Bronchial epithelial cell (primary cell): Measurements from ENCODE around the gene PPP1R14C. TPM values are rescaled to one million over a fixed set of nuclear protein-coding genes. Genes with fewer than 3 reads are reported as not detected.

ENCODE experiments used
- DNase-seq: peaks from one replicate; pipeline ENCODE4 v3.0.0-alpha.2; 2010; ENCODE audit warnings: low read depth
- FAIRE-seq: peaks from 2 replicates; lab custom pipeline; 2011; peaks lifted over from hg19 to GRCh38; lab: Jason Lieb, UNC
- H3K27me3 ChIP-seq: 2 replicates; pipeline ENCODE4 v1.5.1; 2011; ENCODE audit warnings: low read length; ENCODE audit not compliant: control insufficient read depth, insufficient read depth
- H3K36me3 ChIP-seq: 2 replicates; pipeline ENCODE4 v1.5.1; 2011; ENCODE audit warnings: low read length; ENCODE audit not compliant: control insufficient read depth, insufficient read depth
- H3K4me3 ChIP-seq: 2 replicates; pipeline ENCODE4 v1.5.1; 2011; ENCODE audit warnings: mild to moderate bottlenecking, low read depth, low read length, control low read depth
- total RNA-seq: library from RNA; depleted of rRNA; stranded (reverse); fragments of >200 nt; gene quantifications from 2 replicates; pipeline ENCODE4 v1.2.1, GENCODE V29; 2014
- TF ChIP-seq, protein P1 (sequence below): IDR thresholded peaks from 2 replicates; pipeline ENCODE4 v1.5.1; 2011; ENCODE audit warnings: mild to moderate bottlenecking, moderate library complexity, low read length, control low read depth, inconsistent platforms; ENCODE audit not compliant: insufficient read depth, severe bottlenecking

Gene PPP1R14C
- total RNA-seq, 1 donor from 2014 or later = 72.1 TPM

DNA sequence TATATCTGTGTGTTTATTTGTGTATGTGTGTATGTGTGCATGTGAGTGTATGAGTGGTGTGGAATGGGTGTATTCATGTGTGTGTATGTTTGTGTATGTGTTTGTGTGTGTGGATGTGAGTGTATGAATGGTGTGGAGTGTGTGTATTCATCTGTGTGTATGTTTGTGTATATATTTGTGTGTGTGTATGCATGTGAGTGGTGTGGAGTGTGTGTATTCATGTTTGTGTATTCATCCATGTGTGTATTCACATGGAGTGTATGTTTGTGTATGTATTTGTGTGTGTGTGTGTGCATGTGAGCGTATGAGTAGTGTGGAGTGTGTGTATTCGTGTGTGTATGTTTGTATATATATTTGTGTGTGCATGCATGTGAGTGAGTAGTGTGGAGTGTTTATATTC is 66.6 kb downstream of the PPP1R14C start:
- no peaks in the 10 kb centered on the region for H3K27me3 ChIP-seq
- peaks cover 10% of the 10 kb centered on the region for H3K36me3 ChIP-seq
- DNase-seq (no peak), FAIRE-seq (peak; percentile 55)
- TF ChIP-seq, protein P1, sequence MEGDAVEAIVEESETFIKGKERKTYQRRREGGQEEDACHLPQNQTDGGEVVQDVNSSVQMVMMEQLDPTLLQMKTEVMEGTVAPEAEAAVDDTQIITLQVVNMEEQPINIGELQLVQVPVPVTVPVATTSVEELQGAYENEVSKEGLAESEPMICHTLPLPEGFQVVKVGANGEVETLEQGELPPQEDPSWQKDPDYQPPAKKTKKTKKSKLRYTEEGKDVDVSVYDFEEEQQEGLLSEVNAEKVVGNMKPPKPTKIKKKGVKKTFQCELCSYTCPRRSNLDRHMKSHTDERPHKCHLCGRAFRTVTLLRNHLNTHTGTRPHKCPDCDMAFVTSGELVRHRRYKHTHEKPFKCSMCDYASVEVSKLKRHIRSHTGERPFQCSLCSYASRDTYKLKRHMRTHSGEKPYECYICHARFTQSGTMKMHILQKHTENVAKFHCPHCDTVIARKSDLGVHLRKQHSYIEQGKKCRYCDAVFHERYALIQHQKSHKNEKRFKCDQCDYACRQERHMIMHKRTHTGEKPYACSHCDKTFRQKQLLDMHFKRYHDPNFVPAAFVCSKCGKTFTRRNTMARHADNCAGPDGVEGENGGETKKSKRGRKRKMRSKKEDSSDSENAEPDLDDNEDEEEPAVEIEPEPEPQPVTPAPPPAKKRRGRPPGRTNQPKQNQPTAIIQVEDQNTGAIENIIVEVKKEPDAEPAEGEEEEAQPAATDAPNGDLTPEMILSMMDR = no peak
- no peak overlapping the region for H3K4me3 ChIP-seq

DNA sequence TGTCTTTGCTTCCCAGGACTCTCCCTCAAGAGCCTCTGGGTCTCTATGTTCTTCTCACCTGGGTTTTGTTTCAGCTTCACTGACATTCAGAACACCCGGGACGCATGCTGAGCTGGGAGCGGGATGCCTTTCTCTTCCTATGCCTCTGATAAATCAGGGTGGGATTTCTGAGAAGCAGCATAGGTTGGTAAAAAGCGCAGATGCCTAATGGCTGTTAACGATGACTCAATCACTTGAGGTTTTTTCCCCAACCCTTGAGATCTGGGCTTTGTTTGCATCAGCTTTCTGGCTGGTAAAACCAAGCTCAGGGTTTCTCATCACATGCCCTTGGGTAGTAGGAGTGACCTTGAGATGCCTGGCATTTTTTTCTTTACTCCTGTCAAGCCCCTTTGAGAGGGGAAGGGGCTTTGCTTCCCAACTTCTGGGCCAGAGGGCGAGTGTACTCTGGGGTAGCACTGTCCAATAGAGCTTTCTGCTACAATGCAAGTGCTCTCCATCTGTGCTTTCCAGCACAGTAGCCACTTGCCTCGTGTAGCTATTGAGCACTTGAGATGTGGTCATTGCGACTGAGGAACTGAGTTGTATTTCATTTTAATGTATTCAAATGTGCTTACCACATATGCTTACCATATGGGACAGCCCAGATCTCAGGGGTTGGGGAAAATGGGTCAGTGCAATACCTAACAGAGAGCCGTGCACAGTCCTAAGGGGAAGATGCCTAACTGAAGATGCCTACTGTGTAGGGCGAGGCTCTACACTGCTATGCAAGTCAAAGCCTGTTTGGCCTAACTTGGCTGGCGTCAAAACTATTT is 69.1 kb downstream of the PPP1R14C start:
- no peak for FAIRE-seq
- Histone ChIP-seq H3K27me3 (no peaks in the 10 kb centered on the region), H3K36me3 (peaks cover 7% of the 10 kb centered on the region), H3K4me3 (no peak overlapping the region)
- TF ChIP-seq, protein P1 = no peak
- peak; percentile 79 for DNase-seq

DNA sequence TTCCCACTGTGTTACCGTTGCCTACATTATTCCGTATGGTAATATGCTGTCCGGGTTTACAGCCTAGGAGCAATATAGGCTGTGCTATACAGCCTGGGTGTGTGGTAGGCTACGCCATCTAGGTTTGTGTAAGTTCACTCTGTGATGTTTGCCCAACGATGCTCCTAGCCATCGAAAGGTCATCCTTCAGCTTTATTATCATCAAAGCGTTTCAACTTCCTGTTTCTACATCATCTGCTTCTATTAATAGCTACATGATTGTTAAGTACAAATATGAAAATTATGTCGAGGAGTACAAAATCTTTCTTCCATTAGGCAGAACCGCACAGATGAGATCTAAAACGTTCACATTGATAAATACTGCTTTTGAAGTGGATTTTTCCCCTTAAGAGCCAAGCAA is 69.9 kb downstream of the PPP1R14C start:
- TF ChIP-seq, protein P1 = no peak
- H3K36me3 ChIP-seq = peaks cover 5% of the 10 kb centered on the region
- DNase-seq (no peak), FAIRE-seq (no peak)
- H3K4me3 ChIP-seq = no peak overlapping the region
- no peaks in the 10 kb centered on the region for H3K27me3 ChIP-seq

DNA sequence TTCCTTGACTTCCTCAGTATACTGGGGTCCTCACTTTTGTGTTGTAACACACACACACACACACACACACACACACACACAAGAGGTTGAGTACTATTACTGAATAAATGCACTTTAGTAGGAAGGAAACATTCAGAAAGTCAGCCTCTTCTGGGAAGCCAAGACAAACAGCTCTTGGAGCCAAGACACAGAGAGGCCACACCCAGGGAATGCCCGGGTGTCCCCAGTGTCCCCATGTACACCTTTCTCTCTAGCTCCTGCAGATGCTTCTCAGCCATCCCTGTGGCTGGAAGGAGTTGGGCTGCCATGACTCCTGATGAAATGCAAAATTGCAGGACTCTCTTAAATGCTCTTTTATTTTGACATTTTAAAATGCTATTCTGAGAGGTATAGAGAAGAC is 70.5 kb downstream of the PPP1R14C start:
- Histone ChIP-seq H3K27me3 (no peaks in the 10 kb centered on the region), H3K36me3 (peaks cover 5% of the 10 kb centered on the region), H3K4me3 (no peak overlapping the region)
- TF ChIP-seq, protein P1 = no peak
- FAIRE-seq (no peak), DNase-seq (no peak)

GRCh38 chr6:150214310-150214709 is 71.5 kb downstream of the PPP1R14C start:
- DNase-seq = no peak
- TF ChIP-seq, protein P1 = no peak
- Histone ChIP-seq H3K36me3 (peaks cover 5% of the 10 kb centered on the region), H3K4me3 (no peak overlapping the region), H3K27me3 (no peaks in the 10 kb centered on the region)
- FAIRE-seq = no peak
